HCT116 (cell line): ENCODE results near the gene PRKAG2. TPM values are rescaled to one million over a fixed set of nuclear protein-coding genes. Genes with fewer than 3 reads are reported as not detected.

Experiments
- ATAC-seq: fragments of 200-7000 bp; cut with Tn5 transposase; 2 replicates; pipeline ENCODE4 v1.9.1; 2020; ENCODE audit warnings: mild to moderate bottlenecking, moderate library complexity
- BruUV-seq: library from RNA; stranded (reverse); fragments of 400-500 nt; replicated peaks from 2 replicates; lab custom pipeline; 2021; lab: Mats Ljungman, UMichigan
- CTCF ChIA-PET: fragments of 300-600 bp; sonication (Branson Sonifier 250); formaldehyde crosslinking; loops from one replicate; lab custom pipeline; 2021; ENCODE audit warnings: antibody characterized with exemption; lab: Charles Lee
- POLR2A ChIA-PET: fragments of 300-600, 350-600 bp; sonication (Branson Sonifier 250); formaldehyde crosslinking; loops from one replicate; lab custom pipeline; 2021; ENCODE audit warnings: antibody characterized with exemption; lab: Charles Lee
- RAD21 ChIA-PET, 2 experiments: fragments of 300-600 bp; sonication (Branson Sonifier 250); formaldehyde crosslinking; loops; one replicate each; lab custom pipeline; 2023; ENCODE audit warnings: low total read pairs in 2 of 2; ENCODE audit not compliant: uncharacterized antibody in 2 of 2, unreplicated experiment in 2 of 2, low non-redundant PET in 1 of 2; lab: Charles Lee
- DNase-seq: peaks from one replicate; pipeline ENCODE4 v3.0.0-alpha.2; 2010; ENCODE audit warnings: low read depth, low spot score
- H2AFZ ChIP-seq: fragments of 200-600 bp; shearing (Covaris generic), sonication (generic); 2 replicates; pipeline ENCODE4 v1.6.1; 2017; ENCODE audit warnings: low read depth, mixed run types, mixed read lengths, antibody characterized with exemption, low read length; ENCODE audit not compliant: poor library complexity, severe bottlenecking
- H3K27ac ChIP-seq: 2 replicates; pipeline ENCODE4 v1.5.1; 2012; ENCODE audit warnings: low read depth, low read length
- H3K27me3 ChIP-seq: fragments of 200-600 bp; sonication (generic); 2 replicates; pipeline ENCODE4 v1.6.1; 2016; ENCODE audit warnings: mixed run types, low read length, mixed read lengths; ENCODE audit not compliant: insufficient read depth
- H3K36me3 ChIP-seq, 2 experiments: fragments of 200-500 bp in 1 of 2; fragments of 200-600 bp in 1 of 2; sonication (Bioruptor generic) in 1 of 2; sonication (generic) in 1 of 2; 2 replicates each; pipeline versions ENCODE4 v1.5.1 to v1.6.1; 2014 to 2016; ENCODE audit warnings: low read length in 2 of 2, inconsistent platforms in 1 of 2, mixed read lengths in 1 of 2, mixed run types in 1 of 2; ENCODE audit not compliant: insufficient read depth in 2 of 2, control insufficient read depth in 1 of 2
- H3K4me1 ChIP-seq, 2 experiments: fragments of 200-600 bp in 1 of 2; sonication (generic) in 1 of 2; 2 replicates each; pipeline versions ENCODE4 v1.5.1 to v1.6.1; 2012 to 2017; ENCODE audit warnings: low read length in 2 of 2, inconsistent platforms in 1 of 2, mild to moderate bottlenecking in 1 of 2, mixed read lengths in 1 of 2, mixed run types in 1 of 2, moderate library complexity in 1 of 2; ENCODE audit not compliant: insufficient read depth in 2 of 2, control insufficient read depth in 1 of 2
- H3K4me2 ChIP-seq: fragments of 200-600 bp; sonication (generic); 2 replicates; pipeline ENCODE4 v1.6.1; 2017; ENCODE audit warnings: mixed run types, low read length, mixed read lengths
- H3K4me3 ChIP-seq, 2 experiments: fragments of 200-600 bp in 1 of 2; sonication (generic) in 1 of 2; replicated peaks in 1 of 2; 2 replicates each; pipeline ENCODE4 v1.5.1; 2011 to 2016; ENCODE audit warnings: low read length in 2 of 2, control low read depth in 1 of 2, low read depth in 1 of 2, mild to moderate bottlenecking in 1 of 2, mixed read lengths in 1 of 2, mixed run types in 1 of 2
- H3K79me2 ChIP-seq: fragments of 200-600 bp; sonication (generic); 2 replicates; pipeline ENCODE4 v1.6.1; 2017; ENCODE audit warnings: mild to moderate bottlenecking, mixed run types, low read length, moderate library complexity, mixed read lengths; ENCODE audit not compliant: insufficient read depth
- H3K9ac ChIP-seq: fragments of 200-600 bp; sonication (generic); 2 replicates; pipeline ENCODE4 v1.6.1; 2016; ENCODE audit warnings: low read length, mixed read lengths
- H3K9me2 ChIP-seq: fragments of 200-600 bp; sonication (generic), shearing (Covaris generic); 2 replicates; pipeline ENCODE4 v1.6.1; 2017; ENCODE audit warnings: mixed run types, mild to moderate bottlenecking, moderate library complexity; ENCODE audit not compliant: insufficient read depth
- H3K9me3 ChIP-seq, 2 experiments: fragments of 200-500 bp in 1 of 2; fragments of 200-600 bp in 1 of 2; sonication (Bioruptor generic) in 1 of 2; sonication (generic) in 1 of 2; 2 replicates each; pipeline ENCODE4 v1.6.1; 2014 to 2017; ENCODE audit warnings: low read length in 2 of 2, mixed read lengths in 2 of 2, inconsistent platforms in 1 of 2, low read depth in 1 of 2, mild to moderate bottlenecking in 1 of 2, mixed run types in 1 of 2, moderate library complexity in 1 of 2; ENCODE audit not compliant: control insufficient read depth in 1 of 2, insufficient read depth in 1 of 2
- H4K20me1 ChIP-seq: fragments of 200-600 bp; sonication (generic), shearing (Covaris generic); 2 replicates; pipeline ENCODE4 v1.6.1; 2017; ENCODE audit warnings: mixed run types, mild to moderate bottlenecking, moderate library complexity; ENCODE audit not compliant: insufficient read depth
- CBX3 ChIP-seq: IDR thresholded peaks from 2 replicates; pipeline ENCODE4 v1.6.1; 2012; ENCODE audit warnings: low read depth
- EZH2phosphoT487 ChIP-seq: fragments of 200-600 bp; IDR thresholded peaks from 2 replicates; pipeline ENCODE4 v1.6.1; 2018; ENCODE audit warnings: antibody characterized with exemption, borderline replicate concordance
- FOSL1 ChIP-seq: IDR thresholded peaks from 2 replicates; pipeline ENCODE4 v1.6.1; 2012; ENCODE audit warnings: low read depth
- POLR2AphosphoS5 ChIP-seq: IDR thresholded peaks from 2 replicates; pipeline ENCODE4 v1.6.1; 2011; ENCODE audit warnings: mild to moderate bottlenecking, low read depth, low read length, moderate library complexity
- RAD21 ChIP-seq: IDR thresholded peaks from 2 replicates; pipeline ENCODE4 v1.6.1; 2012; ENCODE audit warnings: low read depth, mild to moderate bottlenecking
- SP1 ChIP-seq: IDR thresholded peaks from 2 replicates; pipeline ENCODE4 v1.6.1; 2012; ENCODE audit warnings: low read depth
- SRF ChIP-seq: IDR thresholded peaks from 2 replicates; pipeline ENCODE4 v1.6.1; 2012; ENCODE audit warnings: low read depth
- ZFX ChIP-seq: fragments of 450-650 bp; IDR thresholded peaks from 2 replicates; pipeline ENCODE4 v1.6.1; 2017
- intact Hi-C: fragments of 100-400 bp; cut with micrococcal nuclease; formaldehyde crosslinking; loops from 2 replicates; pipeline ENCODE4 v1.10.0; 2022
- total RNA-seq: library from RNA; stranded (reverse); gene quantifications from one replicate; pipeline ENCODE4 v1.2.1, GENCODE V29; 2021; ENCODE audit not compliant: unreplicated experiment
- TF ChIP-seq, protein P1 (sequence below): IDR thresholded peaks from 2 replicates; pipeline ENCODE4 v1.6.1; 2012
- TF ChIP-seq, protein P2 (sequence below), 3 experiments: fragments of 200-600 bp in 1 of 3; sonication (generic) in 1 of 3; IDR thresholded peaks in 2 of 3; conservative IDR thresholded peaks in 1 of 3; 2 replicates each; pipeline ENCODE4 v1.5.1; 2012 to 2017; ENCODE audit warnings: low read depth in 2 of 3, low read length in 2 of 3, antibody characterized with exemption in 1 of 3, borderline replicate concordance in 1 of 3, control low read depth in 1 of 3, mild to moderate bottlenecking in 1 of 3, mixed read lengths in 1 of 3, mixed run types in 1 of 3, moderate library complexity in 1 of 3; ENCODE audit not compliant: insufficient read depth in 1 of 3

Gene PRKAG2
- total RNA-seq, 1 experiment from 2014 or later = 23.6 TPM

DNA sequence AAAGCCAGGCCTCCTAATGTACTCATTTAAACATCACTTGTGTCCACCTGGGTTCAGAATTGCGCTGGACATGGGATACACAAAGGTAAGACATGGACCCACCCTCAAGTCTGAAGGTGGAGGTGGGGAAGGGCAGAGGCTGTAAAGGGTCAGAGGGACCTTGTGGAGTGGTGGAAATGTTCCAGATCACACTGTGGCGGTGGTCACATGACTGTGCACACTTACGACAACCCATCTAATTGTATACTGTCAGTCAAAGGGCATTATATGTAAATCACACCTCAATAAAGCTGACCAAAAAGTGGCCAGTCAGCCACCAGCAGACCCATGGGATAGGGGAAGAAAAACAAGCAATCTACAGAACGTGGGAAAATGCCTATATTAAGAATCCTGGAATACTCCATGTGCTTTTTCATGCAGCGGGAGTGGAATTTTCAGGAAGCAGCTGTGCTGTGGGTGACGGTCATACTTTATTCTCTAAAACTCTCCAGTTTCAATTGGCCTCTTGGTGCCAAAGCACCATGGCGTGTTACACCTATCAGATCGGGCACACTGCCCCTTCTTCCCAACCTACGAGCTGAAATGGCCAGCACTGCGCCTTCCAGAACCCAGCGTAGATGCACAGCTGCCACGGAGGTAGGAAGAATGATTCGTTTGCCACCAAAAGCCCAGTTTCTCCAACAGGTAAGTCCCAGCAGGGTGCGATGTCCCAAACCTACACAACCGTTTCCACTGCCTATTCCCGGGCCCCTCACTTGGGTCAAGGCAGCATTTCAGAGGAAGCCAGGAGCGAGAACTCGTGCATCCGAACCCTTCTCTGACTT lies 69.8 kb downstream of the PRKAG2 start:
- DNase-seq (no peak), ATAC-seq (no peak)
- Histone ChIP-seq H3K4me1 (peaks cover 4 to 18% of the 10 kb centered on the region in 2 experiments; a peak in 3 of 4 replicates), H3K79me2 (no peaks in the 10 kb centered on the region), H2AFZ (no peak overlapping the region), H4K20me1 (no peaks in the 10 kb centered on the region), H3K4me3 (no peak overlapping the region), H3K36me3 (no peaks in the 10 kb centered on the region), H3K27me3 (no peaks in the 10 kb centered on the region), H3K4me2 (no peak overlapping the region), H3K27ac (no peak overlapping the region), H3K9me3 (no peaks in the 10 kb centered on the region), H3K9me2 (no peaks in the 10 kb centered on the region), H3K9ac (no peak overlapping the region)
- TF ChIP-seq, protein P1, sequence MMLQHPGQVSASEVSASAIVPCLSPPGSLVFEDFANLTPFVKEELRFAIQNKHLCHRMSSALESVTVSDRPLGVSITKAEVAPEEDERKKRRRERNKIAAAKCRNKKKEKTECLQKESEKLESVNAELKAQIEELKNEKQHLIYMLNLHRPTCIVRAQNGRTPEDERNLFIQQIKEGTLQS = no peak
- no peak for TF ChIP-seq SRF
- TF ChIP-seq, protein P2, sequence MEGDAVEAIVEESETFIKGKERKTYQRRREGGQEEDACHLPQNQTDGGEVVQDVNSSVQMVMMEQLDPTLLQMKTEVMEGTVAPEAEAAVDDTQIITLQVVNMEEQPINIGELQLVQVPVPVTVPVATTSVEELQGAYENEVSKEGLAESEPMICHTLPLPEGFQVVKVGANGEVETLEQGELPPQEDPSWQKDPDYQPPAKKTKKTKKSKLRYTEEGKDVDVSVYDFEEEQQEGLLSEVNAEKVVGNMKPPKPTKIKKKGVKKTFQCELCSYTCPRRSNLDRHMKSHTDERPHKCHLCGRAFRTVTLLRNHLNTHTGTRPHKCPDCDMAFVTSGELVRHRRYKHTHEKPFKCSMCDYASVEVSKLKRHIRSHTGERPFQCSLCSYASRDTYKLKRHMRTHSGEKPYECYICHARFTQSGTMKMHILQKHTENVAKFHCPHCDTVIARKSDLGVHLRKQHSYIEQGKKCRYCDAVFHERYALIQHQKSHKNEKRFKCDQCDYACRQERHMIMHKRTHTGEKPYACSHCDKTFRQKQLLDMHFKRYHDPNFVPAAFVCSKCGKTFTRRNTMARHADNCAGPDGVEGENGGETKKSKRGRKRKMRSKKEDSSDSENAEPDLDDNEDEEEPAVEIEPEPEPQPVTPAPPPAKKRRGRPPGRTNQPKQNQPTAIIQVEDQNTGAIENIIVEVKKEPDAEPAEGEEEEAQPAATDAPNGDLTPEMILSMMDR (IDR thresholded peaks at IDR 0.05 in 2 of 3, conservative IDR thresholded peaks at IDR 0.05 in 1 of 3; ENCODE audit: borderline replicate concordance in 1 of 3, insufficient read depth in 1 of 3, low read depth in 2 of 3, low read length in 2 of 3) = no peak
- no peak for TF ChIP-seq EZH2phosphoT487
- no peak for TF ChIP-seq CBX3
- no peak for TF ChIP-seq FOSL1
- BruUV-seq = no TSS peak
- ChIA-PET POLR2A (no interaction called here), CTCF (no interaction called here), RAD21 (no interaction called here)
- intact Hi-C loops = no loop called here

DNA sequence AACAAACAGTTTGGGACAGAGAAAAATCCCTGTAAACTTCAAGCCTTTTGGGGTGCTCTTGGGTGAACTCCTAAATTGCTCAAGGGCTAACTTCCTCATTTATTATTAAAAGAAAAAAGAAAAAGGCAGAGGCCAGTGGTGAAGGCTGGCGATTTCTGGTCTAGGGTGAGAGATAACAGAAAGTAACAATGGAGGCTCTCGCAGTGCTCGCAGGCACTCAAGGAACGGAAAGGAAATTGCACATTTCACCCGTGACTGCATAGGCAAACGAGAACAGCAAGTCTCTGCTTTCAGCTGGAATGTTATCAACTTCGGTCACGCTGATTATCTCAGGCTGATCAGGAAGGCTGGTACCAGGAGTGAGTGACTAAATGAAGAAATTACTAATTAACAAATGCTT lies 70.7 kb downstream of the PRKAG2 start:
- Histone ChIP-seq H3K4me3 (no peak overlapping the region), H3K4me1 (peaks cover 4 to 18% of the 10 kb centered on the region in 2 experiments; a peak in 3 of 4 replicates), H3K27ac (no peak overlapping the region), H3K9me2 (no peaks in the 10 kb centered on the region), H3K9me3 (no peaks in the 10 kb centered on the region), H4K20me1 (no peaks in the 10 kb centered on the region), H3K79me2 (no peaks in the 10 kb centered on the region), H2AFZ (no peak overlapping the region), H3K4me2 (no peak overlapping the region), H3K9ac (no peak overlapping the region), H3K36me3 (no peaks in the 10 kb centered on the region), H3K27me3 (no peaks in the 10 kb centered on the region)
- no peak for TF ChIP-seq SP1
- no peak for TF ChIP-seq SRF
- no peak for TF ChIP-seq RAD21
- TF ChIP-seq EZH2phosphoT487 = no peak
- no peak for TF ChIP-seq POLR2AphosphoS5
- no peak for TF ChIP-seq ZFX
- TF ChIP-seq, protein P2 (IDR thresholded peaks at IDR 0.05 in 2 of 3, conservative IDR thresholded peaks at IDR 0.05 in 1 of 3; ENCODE audit: borderline replicate concordance in 1 of 3, insufficient read depth in 1 of 3, low read depth in 2 of 3, low read length in 2 of 3) = no peak
- BruUV-seq = no TSS peak
- ChIA-PET POLR2A (no interaction called here), CTCF (no interaction called here), RAD21 (no interaction called here)
- intact Hi-C loops = no loop called here
- ATAC-seq (no peak), DNase-seq (no peak)
